Measurements from ENCODE around the gene TEAD2. TPM values are rescaled to one million over a fixed set of nuclear protein-coding genes. Genes with fewer than 3 reads are reported as not detected.
A peak's percentile ranks its signal among the peaks of the same experiment; 100 is the strongest.
"Not testable (repeated sequence)": the region's sequence is repeated elsewhere in the genome, so short reads cannot be mapped to it uniquely, and the experiment has no call there.

Gene TEAD2
- total and polyA plus RNA-seq, 11 donors: 31.1 to 77.2 (median 52.2) TPM

DNA sequence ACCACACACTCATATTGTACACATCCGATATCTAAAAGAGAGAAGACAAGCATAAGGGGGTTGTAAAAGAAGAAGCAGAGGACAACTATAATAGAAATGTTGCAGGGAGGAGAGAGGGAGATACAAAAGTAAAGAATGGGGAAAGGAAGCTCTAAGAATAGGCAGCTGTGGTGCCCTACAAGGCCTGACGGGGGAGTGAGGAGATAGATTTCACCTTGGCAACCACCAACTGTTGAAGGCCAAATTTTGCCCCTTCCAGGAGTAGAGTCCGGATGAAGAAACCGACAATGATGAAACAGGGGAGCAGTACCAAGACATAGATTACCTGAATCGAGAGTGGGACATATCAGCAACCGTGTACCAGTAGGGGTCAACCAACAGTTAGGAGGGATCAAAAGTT is 53.1 kb downstream of the TEAD2 start:
- H3K27me3 ChIP-seq: no peaks in the 10 kb centered on the region
- DNase-seq: no peak
- intact Hi-C loops (cut with DNase I): loop anchor here in 1 of 10 donors (10.0 kb wide), 1 partner anchor 84 kb away; no protein-coding TSS in a partner anchor
- peaks cover 0 to 11% (median 3%) of the 10 kb centered on the region in 9 donors for H3K36me3 ChIP-seq
- H3K9me3 ChIP-seq: no peaks in the 10 kb centered on the region
- no peaks in the 10 kb centered on the region for H3K4me1 ChIP-seq
- no peak overlapping the region for H3K4me3 ChIP-seq
- H3K27ac ChIP-seq: no peak overlapping the region
- no peak for ATAC-seq
- no peak for TF ChIP-seq POLR2A (IDR thresholded peaks at IDR 0.05)
- TF ChIP-seq, protein P1, sequence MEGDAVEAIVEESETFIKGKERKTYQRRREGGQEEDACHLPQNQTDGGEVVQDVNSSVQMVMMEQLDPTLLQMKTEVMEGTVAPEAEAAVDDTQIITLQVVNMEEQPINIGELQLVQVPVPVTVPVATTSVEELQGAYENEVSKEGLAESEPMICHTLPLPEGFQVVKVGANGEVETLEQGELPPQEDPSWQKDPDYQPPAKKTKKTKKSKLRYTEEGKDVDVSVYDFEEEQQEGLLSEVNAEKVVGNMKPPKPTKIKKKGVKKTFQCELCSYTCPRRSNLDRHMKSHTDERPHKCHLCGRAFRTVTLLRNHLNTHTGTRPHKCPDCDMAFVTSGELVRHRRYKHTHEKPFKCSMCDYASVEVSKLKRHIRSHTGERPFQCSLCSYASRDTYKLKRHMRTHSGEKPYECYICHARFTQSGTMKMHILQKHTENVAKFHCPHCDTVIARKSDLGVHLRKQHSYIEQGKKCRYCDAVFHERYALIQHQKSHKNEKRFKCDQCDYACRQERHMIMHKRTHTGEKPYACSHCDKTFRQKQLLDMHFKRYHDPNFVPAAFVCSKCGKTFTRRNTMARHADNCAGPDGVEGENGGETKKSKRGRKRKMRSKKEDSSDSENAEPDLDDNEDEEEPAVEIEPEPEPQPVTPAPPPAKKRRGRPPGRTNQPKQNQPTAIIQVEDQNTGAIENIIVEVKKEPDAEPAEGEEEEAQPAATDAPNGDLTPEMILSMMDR (IDR thresholded peaks at IDR 0.05): no peak
- whole genome bisulfite sequencing, 4 donors: 92 to 95% (median 94%) methylated on average over 6 of the region's 6 CpGs

DNA sequence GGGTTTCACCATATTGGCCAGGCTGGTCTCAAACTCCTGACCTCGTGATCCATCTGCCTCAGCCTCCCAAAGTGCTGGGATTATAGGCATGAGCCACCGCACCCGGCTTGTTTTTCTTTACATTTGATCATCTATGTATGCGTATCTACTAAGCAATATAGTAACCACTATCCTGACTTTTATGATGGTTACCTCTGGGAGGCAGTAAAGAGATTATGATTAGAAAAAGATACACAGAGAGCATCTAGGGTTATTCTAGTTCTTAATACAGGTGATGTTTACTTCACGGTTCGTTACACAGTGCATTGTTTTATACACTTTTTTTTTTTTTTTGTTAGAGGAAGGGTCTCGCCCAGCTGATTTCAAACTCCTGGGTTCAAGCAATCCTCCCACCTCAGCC is 55.5 kb downstream of the TEAD2 start:
- intact Hi-C loops (cut with DNase I): loop anchor here in 1 of 10 donors (10.0 kb wide), 1 partner anchor 82 kb away; no protein-coding TSS in a partner anchor
- 70 to 93% (median 77%) methylated on average over 7 of the region's 7 CpGs for WGBS, 4 donors
- not testable (repeated sequence) for H3K9me3 ChIP-seq

DNA sequence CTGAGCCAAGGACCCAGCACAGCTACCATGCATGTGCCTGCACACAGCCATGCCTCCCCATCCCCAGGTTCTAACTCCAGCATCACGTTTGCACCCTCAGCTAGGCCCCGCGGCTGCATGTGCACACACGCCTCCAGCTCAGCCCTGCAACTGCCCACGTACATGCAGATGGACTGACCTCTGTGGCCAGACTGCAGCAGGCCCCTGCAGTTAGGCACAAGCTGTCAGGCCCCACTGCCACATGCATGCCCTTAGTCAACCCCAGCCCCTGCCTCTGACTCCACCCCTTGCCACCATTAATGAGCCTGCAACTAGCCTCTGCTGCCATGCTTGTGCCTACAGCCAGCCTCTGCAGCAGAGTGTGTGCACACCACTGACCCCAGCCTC is 60.4 kb downstream of the TEAD2 start:
- DNase-seq (no peak), ATAC-seq (no peak)
- peaks cover 0 to 4% (median 0%) of the 10 kb centered on the region in 12 donors for H3K4me1 ChIP-seq
- no peaks in the 10 kb centered on the region for H3K36me3 ChIP-seq
- H3K27me3 ChIP-seq: no peaks in the 10 kb centered on the region
- H3K27ac ChIP-seq: no peak overlapping the region
- no peak for TF ChIP-seq POLR2A (IDR thresholded peaks at IDR 0.05)
- TF ChIP-seq, protein P1 (IDR thresholded peaks at IDR 0.05): no peak
- intact Hi-C loops (cut with DNase I): loop anchor here in 6 of 10 donors (1.0 to 10.0 kb wide), 3 partner anchors 75 to 77 kb away; no protein-coding TSS in a partner anchor
- peaks cover 0 to 9% (median 0%) of the 10 kb centered on the region in 12 donors for H3K9me3 ChIP-seq
- no peak overlapping the region for H3K4me3 ChIP-seq
- 82 to 85% (median 84%) methylated on average over 4 to 5 of the region's 5 CpGs; no CpG with 5 or more reads in 1 of the 4 donors for WGBS, 4 donors

More for the DNA sequence above, 55.5 kb downstream of the TEAD2 start:
- H3K27ac ChIP-seq, H3K27me3 ChIP-seq, H3K4me3 ChIP-seq, H3K4me1 ChIP-seq, ATAC-seq, DNase-seq: not testable (repeated sequence)
- peaks cover 0 to 11% (median 3%) of the 10 kb centered on the region in 9 donors for H3K36me3 ChIP-seq

DNA sequence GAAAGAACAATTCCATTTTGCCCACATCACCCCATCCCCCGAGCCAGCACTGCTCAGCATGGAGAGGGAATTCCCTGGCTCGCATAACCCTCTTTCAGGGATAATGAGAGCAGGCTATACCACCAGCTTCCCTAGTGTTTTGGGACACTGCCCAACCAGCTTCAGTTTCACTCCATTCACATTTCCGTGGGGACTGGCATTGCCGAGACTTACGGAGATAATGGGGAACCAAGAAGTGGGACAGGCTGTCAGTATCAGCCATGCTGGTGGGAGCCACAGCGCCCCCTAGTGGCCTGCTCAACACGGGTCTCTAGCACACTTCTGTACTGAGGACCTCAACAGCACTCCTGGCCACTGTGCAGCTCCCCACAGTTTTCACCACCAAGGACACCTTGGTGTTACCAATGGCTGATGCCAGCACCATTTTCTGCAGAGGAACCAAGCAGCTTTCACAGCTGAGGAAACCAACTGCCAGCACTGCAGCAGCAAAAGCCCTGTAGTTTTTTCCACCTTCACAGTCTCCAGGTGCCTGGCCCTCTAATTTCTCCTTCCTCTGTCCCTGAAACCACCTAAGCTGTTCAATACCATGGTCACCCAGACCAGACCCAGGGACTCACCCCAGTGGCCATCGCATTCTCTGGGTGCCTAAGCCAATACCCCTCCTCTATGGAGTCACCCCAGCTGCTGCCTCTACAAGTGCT is 60.9 kb downstream of the TEAD2 start:
- intact Hi-C loops (cut with DNase I): loop anchor here in 6 of 10 donors (1.0 to 10.0 kb wide), 3 partner anchors 74 to 77 kb away; no protein-coding TSS in a partner anchor
- Histone ChIP-seq H3K4me1 (peaks cover 0 to 4% (median 0%) of the 10 kb centered on the region in 12 donors), H3K9me3 (peaks cover 0 to 9% (median 0%) of the 10 kb centered on the region in 12 donors), H3K27ac (no peak overlapping the region), H3K27me3 (no peaks in the 10 kb centered on the region), H3K4me3 (peak overlapping the region in 5 of 12 donors; percentile 15 to 43 (median 35)), H3K36me3 (no peaks in the 10 kb centered on the region)
- peak; percentile 61 to 94 (median 90) for ATAC-seq
- 24 to 27% (median 25%) methylated on average over 8 of the region's 8 CpGs for WGBS, 4 donors
- TF ChIP-seq, protein P1 (IDR thresholded peaks at IDR 0.05): peak; percentile 56 to 95 (median 80)
- TF ChIP-seq POLR2A (IDR thresholded peaks at IDR 0.05): no peak
- DNase-seq: peak; percentile 58 to 89 (median 74)

DNA sequence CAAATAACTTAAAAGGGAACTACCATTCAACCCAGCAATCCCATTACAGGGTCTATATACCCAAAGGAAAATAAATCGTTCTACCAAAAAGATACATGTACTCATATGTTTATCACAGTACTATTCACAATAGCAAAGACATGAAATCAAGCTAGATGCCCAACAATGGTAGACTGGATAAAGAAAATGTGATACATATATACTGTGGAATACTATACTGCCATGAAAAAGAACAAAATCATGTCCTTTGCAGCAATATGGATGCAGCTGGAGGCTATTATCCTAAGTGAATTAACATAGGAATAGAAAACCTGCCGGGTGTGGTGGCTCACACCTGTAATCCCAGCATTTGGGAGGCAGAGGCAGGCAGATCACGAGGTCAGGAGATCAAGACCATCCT is 63.6 kb downstream of the TEAD2 start:
- DNase-seq; H3K4me1 ChIP-seq; H3K27ac ChIP-seq; H3K9me3 ChIP-seq; H3K4me3 ChIP-seq; intact Hi-C loops (cut with DNase I); H3K36me3 ChIP-seq; ATAC-seq; H3K27me3 ChIP-seq: not testable (repeated sequence)
- 68 to 92% (median 91%) methylated on average over 3 of the region's 3 CpGs for WGBS, 4 donors
